Dermis lymphatic vessel endothelial cell (primary cell): Measurements from ENCODE around the gene FAM161A. TPM values are rescaled to one million over a fixed set of nuclear protein-coding genes. Genes with fewer than 3 reads are reported as not detected.

ENCODE experiments used
- total RNA-seq: library from RNA; depleted of rRNA; stranded (reverse); fragments of >200 nt; gene quantifications from 2 replicates; pipeline ENCODE4 v1.2.1, GENCODE V29; 2014

Gene FAM161A, protein sequence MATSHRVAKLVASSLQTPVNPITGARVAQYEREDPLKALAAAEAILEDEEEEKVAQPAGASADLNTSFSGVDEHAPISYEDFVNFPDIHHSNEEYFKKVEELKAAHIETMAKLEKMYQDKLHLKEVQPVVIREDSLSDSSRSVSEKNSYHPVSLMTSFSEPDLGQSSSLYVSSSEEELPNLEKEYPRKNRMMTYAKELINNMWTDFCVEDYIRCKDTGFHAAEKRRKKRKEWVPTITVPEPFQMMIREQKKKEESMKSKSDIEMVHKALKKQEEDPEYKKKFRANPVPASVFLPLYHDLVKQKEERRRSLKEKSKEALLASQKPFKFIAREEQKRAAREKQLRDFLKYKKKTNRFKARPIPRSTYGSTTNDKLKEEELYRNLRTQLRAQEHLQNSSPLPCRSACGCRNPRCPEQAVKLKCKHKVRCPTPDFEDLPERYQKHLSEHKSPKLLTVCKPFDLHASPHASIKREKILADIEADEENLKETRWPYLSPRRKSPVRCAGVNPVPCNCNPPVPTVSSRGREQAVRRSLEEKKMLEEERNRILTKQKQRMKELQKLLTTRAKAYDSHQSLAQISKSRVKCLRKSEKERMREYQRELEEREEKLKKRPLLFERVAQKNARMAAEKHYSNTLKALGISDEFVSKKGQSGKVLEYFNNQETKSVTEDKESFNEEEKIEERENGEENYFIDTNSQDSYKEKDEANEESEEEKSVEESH
- 1.1 and 1.3 TPM in 2 replicates for total RNA-seq

DNA sequence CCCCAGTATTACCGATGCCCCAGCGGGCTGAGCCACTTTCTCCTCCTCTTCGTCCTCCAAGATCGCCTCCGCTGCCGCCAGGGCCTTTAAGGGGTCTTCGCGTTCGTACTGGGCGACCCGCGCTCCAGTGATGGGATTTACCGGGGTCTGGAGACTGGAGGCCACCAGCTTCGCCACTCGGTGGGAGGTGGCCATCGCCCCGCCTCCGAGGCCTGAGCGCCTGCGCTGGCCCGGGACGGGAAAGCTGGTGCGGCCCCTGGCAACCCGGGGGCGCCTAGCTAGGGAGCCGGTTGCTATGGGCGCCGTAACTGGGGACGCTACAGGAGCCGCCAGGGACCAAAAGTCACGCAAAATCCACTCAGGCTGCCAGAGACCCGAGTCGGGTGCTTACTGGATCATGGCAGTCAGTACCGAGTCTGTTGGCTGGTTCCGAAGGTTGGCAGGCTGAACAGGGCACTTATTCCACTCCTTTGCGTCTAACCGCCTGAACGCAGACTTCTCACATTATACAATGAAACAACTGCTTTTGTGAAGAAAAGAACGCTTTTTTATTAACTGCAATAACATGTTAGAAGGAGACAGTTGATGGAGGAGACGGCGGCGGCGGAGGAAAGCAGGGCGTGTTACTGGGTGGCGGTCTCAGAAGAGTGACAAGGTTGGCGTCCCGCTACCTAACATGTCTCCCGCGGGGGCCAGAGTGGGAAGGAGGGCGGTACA, at the start of gene FAM161A:
TSS of gene FAM161A (minus strand) at position 214 of the 717 bp plus-strand sequence. CDS start at position 195, 19 bp downstream.

DNA sequence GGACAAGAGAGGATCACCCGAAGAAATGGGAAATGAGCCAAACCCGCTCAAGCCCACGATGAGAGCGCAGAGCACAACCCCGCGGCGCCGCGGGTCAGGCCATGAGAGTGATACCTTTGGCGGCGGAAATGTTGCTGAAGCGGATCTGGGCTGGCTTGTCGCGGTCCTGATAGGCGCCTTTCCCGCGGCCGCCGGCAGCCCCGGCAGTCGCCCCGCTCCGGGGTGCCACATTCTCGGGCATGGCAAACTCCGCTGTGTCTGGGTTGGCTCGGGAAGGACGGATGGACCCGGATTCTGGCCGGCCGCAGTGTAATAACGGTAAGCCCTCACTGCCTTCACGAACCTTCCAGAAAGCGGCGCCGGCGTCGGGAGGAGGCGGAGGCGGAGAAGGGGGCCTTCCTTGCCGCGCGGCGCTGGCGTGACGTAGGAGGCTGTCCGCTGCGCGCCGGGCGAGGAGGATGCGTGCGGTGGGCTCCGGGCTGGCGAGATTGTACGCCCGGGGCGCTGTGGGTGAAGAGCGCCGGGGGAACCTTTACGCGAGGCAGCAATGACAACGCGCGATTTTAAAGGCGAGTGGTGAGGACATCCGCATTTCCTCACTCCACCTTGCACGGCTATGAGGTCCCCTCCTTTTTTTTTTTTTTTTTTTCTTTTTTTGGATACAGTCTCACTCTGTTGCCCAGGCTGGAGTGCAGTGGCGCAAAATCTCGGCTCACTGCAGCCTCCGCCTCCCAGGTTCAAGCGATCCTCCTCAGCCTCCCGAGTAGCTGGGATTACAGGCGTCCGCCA, 34.6 kb upstream of the FAM161A start, which contains the start of gene CCT4:
TSS of gene CCT4 (minus strand) at position 390 of the 789 bp plus-strand sequence. CDS start at position 241, 149 bp downstream.

Other genes starting within 250 kb of the FAM161A start
- gene CCT4, start 34.6 kb upstream of the FAM161A start, total RNA-seq = 125 and 174 TPM in 2 replicates
- gene COMMD1, start 51.6 kb upstream of the FAM161A start, total RNA-seq = 30.9 and 31.6 TPM in 2 replicates